Neutrophil (primary cell): ENCODE measurements around the gene CCDC142.

Experiments
- H3K27ac ChIP-seq: fragments of 200-600 bp; sonication (generic); 2 replicates; pipeline ENCODE4 v1.5.1; 2016; ENCODE audit warnings: mild to moderate bottlenecking, moderate library complexity
- H3K27me3 ChIP-seq: fragments of 200-600 bp; sonication (generic); 2 replicates; pipeline ENCODE4 v1.6.0; 2016; ENCODE audit warnings: mild to moderate bottlenecking
- H3K36me3 ChIP-seq: fragments of 200-600 bp; sonication (generic); 2 replicates; pipeline ENCODE4 v1.5.1; 2017
- H3K4me1 ChIP-seq, 2 experiments: fragments of 200-600 bp in 1 of 2; sonication (generic) in 1 of 2; 1 replicate in 1 of 2; 2 replicates in 1 of 2; pipeline versions ENCODE4 v1.5.1 to v1.6.1; 2013 to 2016; ENCODE audit warnings: low read depth in 1 of 2, low read length in 1 of 2, mild to moderate bottlenecking in 1 of 2, moderate library complexity in 1 of 2; ENCODE audit not compliant: control insufficient read depth in 1 of 2, insufficient read depth in 1 of 2
- H3K4me3 ChIP-seq, 2 experiments: fragments of 200-600 bp in 1 of 2; sonication (generic) in 1 of 2; 1 replicate in 1 of 2; 2 replicates in 1 of 2; pipeline ENCODE4 v1.5.1; 2013 to 2016; ENCODE audit warnings: low read depth in 1 of 2, low read length in 1 of 2, mild to moderate bottlenecking in 1 of 2, moderate library complexity in 1 of 2
- H3K9me3 ChIP-seq: fragments of 200-600 bp; sonication (generic); 2 replicates; pipeline ENCODE4 v1.5.1; 2016
- TF ChIP-seq, protein P1 (sequence below): fragments of 200-600 bp; sonication (generic); IDR thresholded peaks from 2 replicates; pipeline ENCODE4 v1.5.1; 2016; ENCODE audit warnings: antibody characterized with exemption

The CCDC142 gene

DNA sequence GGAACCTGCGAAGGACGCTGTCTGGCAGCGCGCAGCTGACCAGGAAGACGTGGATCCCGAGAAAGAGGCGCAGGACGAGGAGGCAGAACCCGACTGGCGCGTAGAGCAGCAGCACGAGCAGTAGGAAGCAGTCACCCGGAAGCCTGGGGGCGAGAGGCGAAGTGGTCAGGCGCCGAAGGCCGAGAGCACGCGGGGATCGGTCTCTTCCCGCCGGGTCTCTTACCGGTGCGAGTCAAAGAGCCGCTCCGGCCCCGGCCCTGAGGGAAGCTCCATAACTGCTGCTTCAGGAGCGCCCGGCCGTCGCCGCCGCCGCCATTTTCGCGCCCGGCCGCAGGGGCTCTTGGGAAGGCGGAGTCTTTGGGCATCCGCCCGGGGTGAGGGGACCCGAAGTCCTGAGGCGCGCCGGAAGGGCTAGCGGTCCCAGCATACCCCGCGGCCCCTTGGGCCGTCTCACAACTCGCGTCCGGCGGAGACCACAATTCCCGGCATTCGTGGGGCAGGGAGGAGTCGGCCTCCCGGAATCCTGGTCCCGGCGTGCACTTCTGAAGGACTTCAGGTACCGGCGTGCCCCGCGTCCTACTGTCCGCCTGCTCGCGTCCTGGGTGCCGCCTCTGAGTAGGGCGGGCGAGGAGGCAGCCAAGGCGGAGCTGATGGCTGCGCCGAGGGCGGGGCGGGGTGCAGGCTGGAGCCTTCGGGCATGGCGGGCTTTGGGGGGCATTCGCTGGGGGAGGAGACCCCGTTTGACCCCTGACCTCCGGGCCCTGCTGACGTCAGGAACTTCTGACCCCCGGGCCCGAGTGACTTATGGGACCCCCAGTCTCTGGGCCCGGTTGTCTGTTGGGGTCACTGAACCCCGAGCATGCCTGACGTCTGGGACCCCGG, 46.8 kb upstream of the CCDC142 start, which contains the start of the genes AUP1 and HTRA2:
Gene AUP1, minus strand, starts transcription at position 350 of the 882 bp plus-strand sequence. Its CDS starts 77 bp downstream, at position 273.
Gene HTRA2, plus strand, starts transcription at position 577 of the 882 bp plus-strand sequence. Its CDS starts 74 bp downstream, at position 651.
- H3K9me3 ChIP-seq = no peaks in the 10 kb centered on the region
- H3K36me3 ChIP-seq = peaks cover 46% of the 10 kb centered on the region
- peaks cover 32 to 33% of the 10 kb centered on the region in 2 experiments for H3K4me1 ChIP-seq
- H3K27ac ChIP-seq = peak within 1 kb of the TSS; percentile 94
- TF ChIP-seq, protein P1, sequence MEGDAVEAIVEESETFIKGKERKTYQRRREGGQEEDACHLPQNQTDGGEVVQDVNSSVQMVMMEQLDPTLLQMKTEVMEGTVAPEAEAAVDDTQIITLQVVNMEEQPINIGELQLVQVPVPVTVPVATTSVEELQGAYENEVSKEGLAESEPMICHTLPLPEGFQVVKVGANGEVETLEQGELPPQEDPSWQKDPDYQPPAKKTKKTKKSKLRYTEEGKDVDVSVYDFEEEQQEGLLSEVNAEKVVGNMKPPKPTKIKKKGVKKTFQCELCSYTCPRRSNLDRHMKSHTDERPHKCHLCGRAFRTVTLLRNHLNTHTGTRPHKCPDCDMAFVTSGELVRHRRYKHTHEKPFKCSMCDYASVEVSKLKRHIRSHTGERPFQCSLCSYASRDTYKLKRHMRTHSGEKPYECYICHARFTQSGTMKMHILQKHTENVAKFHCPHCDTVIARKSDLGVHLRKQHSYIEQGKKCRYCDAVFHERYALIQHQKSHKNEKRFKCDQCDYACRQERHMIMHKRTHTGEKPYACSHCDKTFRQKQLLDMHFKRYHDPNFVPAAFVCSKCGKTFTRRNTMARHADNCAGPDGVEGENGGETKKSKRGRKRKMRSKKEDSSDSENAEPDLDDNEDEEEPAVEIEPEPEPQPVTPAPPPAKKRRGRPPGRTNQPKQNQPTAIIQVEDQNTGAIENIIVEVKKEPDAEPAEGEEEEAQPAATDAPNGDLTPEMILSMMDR = peak; percentile 37
- H3K27me3 ChIP-seq = no peaks in the 10 kb centered on the region
- peak within 1 kb of the TSS; percentile 74 to 97 for H3K4me3 ChIP-seq

DNA sequence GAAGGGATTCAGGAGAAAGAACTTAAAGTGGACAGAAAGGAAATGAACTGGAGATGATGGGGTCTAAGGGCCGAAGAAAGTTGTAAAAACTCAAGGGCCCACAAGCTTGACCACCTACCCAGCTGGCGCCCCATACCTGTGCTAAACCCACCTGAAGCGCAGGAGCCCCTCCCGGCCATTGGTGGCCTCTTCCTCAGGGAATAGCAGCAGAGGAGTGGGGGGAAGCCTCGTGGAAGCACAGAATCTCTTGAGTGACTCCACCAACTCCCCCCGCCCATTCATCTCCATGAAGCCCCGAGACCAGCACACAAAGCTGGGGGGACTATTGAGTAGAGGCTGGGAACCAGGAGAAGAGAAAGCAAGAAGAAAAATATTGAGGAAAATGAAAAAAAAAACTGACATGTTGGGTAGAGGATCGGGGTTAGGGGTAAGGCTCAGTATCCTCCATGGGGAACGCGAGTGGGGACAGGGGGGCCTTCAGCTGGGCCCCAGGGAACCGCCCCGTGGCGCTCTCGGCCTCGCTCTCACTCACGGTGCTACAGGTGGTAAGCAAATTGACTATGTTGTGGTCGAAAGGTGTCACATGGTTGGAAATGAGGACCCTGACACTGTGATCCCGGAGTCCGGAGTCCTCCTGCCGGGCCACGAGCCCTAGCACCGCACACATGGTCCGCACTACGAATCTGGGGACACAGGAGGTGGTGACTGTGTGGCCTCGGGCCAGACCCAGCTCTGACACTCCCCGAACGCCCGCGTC, 46.0 kb upstream of the CCDC142 start:
- H3K4me3 ChIP-seq = peak overlapping the region; percentile 74 to 97
- H3K4me1 ChIP-seq = peaks cover 32 to 33% of the 10 kb centered on the region in 2 experiments
- TF ChIP-seq, protein P1 = no peak
- H3K27ac ChIP-seq = peak overlapping the region; percentile 94
- no peaks in the 10 kb centered on the region for H3K9me3 ChIP-seq
- no peaks in the 10 kb centered on the region for H3K27me3 ChIP-seq
- H3K36me3 ChIP-seq = peaks cover 39% of the 10 kb centered on the region

DNA sequence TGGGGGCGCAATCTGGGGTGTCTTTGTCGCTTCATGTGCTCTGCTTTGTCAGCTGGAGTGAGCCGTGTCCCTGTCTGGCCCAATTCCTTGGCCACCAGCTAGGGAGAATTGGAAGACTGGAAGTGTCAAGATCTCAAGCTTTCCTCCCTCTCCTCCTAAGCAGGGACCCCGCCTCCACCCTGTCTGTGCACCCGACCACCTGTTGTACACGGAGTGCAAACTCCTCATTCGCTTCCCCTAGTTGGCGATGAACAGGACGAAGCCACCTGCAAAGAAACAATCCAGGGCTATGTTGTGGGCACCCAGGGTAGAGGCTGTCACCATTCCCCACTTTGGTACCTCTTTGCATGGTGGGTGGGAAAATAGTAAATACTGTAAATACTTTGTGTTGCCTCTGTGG, 44.9 kb upstream of the CCDC142 start:
- TF ChIP-seq, protein P1 = no peak
- Histone ChIP-seq H3K27me3 (peaks cover 7% of the 10 kb centered on the region), H3K9me3 (no peaks in the 10 kb centered on the region), H3K36me3 (peaks cover 29% of the 10 kb centered on the region), H3K27ac (no peak overlapping the region), H3K4me1 (peaks cover 32 to 33% of the 10 kb centered on the region in 2 experiments), H3K4me3 (no peak overlapping the region)

DNA sequence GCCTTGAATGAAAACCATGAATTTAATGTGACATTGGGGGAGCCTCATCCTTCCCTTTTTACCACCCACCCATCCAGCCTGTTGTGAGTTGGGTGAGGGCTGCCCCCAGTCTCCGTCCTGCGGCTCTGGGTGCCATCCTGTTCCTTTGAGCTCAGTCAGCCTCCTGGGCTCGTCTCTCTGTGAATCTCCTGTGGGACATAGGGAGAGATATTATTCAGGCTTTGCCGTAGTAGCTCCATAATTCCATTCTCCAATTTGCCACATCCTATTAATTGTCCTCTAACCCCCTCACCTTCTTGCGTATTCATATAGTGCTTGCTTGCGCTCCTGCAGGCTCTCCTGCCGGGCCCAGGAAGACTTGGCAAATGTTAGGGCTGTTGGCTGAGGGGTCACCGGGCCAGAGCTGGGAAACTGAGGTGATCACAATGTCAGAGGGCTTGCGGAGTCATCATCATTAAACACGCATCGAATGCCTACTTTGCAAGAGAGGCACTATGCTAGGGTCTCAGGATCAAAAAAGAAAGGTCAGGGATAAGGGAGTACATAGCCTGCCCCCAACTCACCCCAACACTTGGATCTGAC, 43.9 kb upstream of the CCDC142 start:
- peak overlapping the region; percentile 26 for H3K27ac ChIP-seq
- peaks cover 17% of the 10 kb centered on the region for H3K27me3 ChIP-seq
- no peaks in the 10 kb centered on the region for H3K9me3 ChIP-seq
- peaks cover 25% of the 10 kb centered on the region for H3K36me3 ChIP-seq
- H3K4me1 ChIP-seq = peaks cover 31 to 33% of the 10 kb centered on the region in 2 experiments
- TF ChIP-seq, protein P1 = no peak
- no peak overlapping the region for H3K4me3 ChIP-seq
